SK-N-SH treated with all-trans-retinoic acid at 6 μM for 48 hours (cell line): ENCODE results near the gene CACNA2D4.

ENCODE experiments used
- ATAC-seq: fragments of 200-7000 bp; cut with Tn5 transposase; 3 replicates; pipeline ENCODE4 v1.9.1; 2020; ENCODE audit warnings: mild to moderate bottlenecking, moderate library complexity
- ARNTL ChIP-seq: fragments of 450-650 bp; formaldehyde crosslinking; IDR thresholded peaks from 2 replicates; pipeline ENCODE4 v1.5.0; 2020; ENCODE audit warnings: low read depth, mild to moderate bottlenecking, moderate library complexity, borderline replicate concordance
- BACH2 ChIP-seq: fragments of 250-450 bp; sonication (Bioruptor Pico); IDR thresholded peaks from 2 replicates; pipeline ENCODE4 v1.9.0; 2021; ENCODE audit warnings: mild to moderate bottlenecking, borderline replicate concordance
- ESRRG ChIP-seq: fragments of 250-450 bp; sonication (Bioruptor Pico); IDR thresholded peaks from 2 replicates; pipeline ENCODE4 v1.6.1; 2021; ENCODE audit warnings: mild to moderate bottlenecking
- GLIS3 ChIP-seq: fragments of 250-450 bp; sonication (Bioruptor Pico); IDR thresholded peaks from 2 replicates; pipeline ENCODE4 v1.5.0; 2020; ENCODE audit warnings: mild to moderate bottlenecking, moderate library complexity
- OSR1 ChIP-seq: fragments of 250-450 bp; sonication (Bioruptor Pico); IDR thresholded peaks from 2 replicates; pipeline ENCODE4 v1.8.0; 2022; ENCODE audit warnings: moderate library complexity, mild to moderate bottlenecking, inconsistent platforms
- RARB ChIP-seq: fragments of 250-450 bp; sonication (Bioruptor Pico); IDR thresholded peaks from 2 replicates; pipeline ENCODE4 v1.8.0; 2021; ENCODE audit warnings: mild to moderate bottlenecking, moderate library complexity
- SNAI2 ChIP-seq: fragments of 250-450 bp; sonication (Bioruptor Pico); IDR thresholded peaks from 2 replicates; pipeline ENCODE4 v1.5.0; 2020; ENCODE audit warnings: mild to moderate bottlenecking, moderate library complexity
- TCF4 ChIP-seq: fragments of 250-450 bp; sonication (Bioruptor Pico); IDR thresholded peaks from 2 replicates; pipeline ENCODE4 v1.8.0; 2021; ENCODE audit warnings: mild to moderate bottlenecking, moderate library complexity, borderline replicate concordance
- TOX ChIP-seq: fragments of 250-450 bp; sonication (Bioruptor Pico); IDR thresholded peaks from 2 replicates; pipeline ENCODE4 v1.8.0; 2021; ENCODE audit warnings: mild to moderate bottlenecking, moderate library complexity, borderline replicate concordance
- ZC3H10 ChIP-seq: fragments of 250-450 bp; sonication (Bioruptor Pico); IDR thresholded peaks from 2 replicates; pipeline ENCODE4 v1.5.1; 2021; ENCODE audit warnings: mild to moderate bottlenecking, moderate library complexity
- ZFP3 ChIP-seq: fragments of 250-450 bp; sonication (Bioruptor Pico); IDR thresholded peaks from 2 replicates; pipeline ENCODE4 v1.5.0; 2020; ENCODE audit warnings: mild to moderate bottlenecking, moderate library complexity
- ZNF565 ChIP-seq: fragments of 450-650 bp; formaldehyde crosslinking; conservative IDR thresholded peaks from 2 replicates; pipeline ENCODE4 v1.5.0; 2020; ENCODE audit warnings: low read depth, mild to moderate bottlenecking, moderate library complexity
- ZNF70 ChIP-seq: fragments of 450-650 bp; formaldehyde crosslinking; IDR thresholded peaks from 2 replicates; pipeline ENCODE4 v1.5.0; 2020; ENCODE audit warnings: mild to moderate bottlenecking, moderate library complexity
- ZNF8 ChIP-seq: fragments of 450-650 bp; formaldehyde crosslinking; IDR thresholded peaks from 2 replicates; pipeline ENCODE4 v1.5.0; 2020; ENCODE audit warnings: mild to moderate bottlenecking, moderate library complexity
- TF ChIP-seq, protein P1 (sequence below): fragments of 250-450 bp; sonication (Bioruptor Pico); IDR thresholded peaks from 2 replicates; pipeline ENCODE4 v1.8.0; 2021; ENCODE audit warnings: low read depth, mild to moderate bottlenecking, moderate library complexity, borderline replicate concordance
- TF ChIP-seq, protein P2 (sequence below): fragments of 250-450 bp; sonication (Bioruptor Pico); IDR thresholded peaks from 2 replicates; pipeline ENCODE4 v1.5.1; 2020; ENCODE audit warnings: low read depth, mild to moderate bottlenecking, moderate library complexity
- TF ChIP-seq, protein P3 (sequence below): fragments of 250-450 bp; sonication (Bioruptor Pico); IDR thresholded peaks from 2 replicates; pipeline ENCODE4 v1.5.1; 2021; ENCODE audit warnings: mild to moderate bottlenecking, moderate library complexity
- TF ChIP-seq, protein P4 (sequence below): fragments of 250-450 bp; sonication (Bioruptor Pico); IDR thresholded peaks from 2 replicates; pipeline ENCODE4 v1.5.0; 2020; ENCODE audit warnings: mild to moderate bottlenecking, moderate library complexity

Gene CACNA2D4

DNA sequence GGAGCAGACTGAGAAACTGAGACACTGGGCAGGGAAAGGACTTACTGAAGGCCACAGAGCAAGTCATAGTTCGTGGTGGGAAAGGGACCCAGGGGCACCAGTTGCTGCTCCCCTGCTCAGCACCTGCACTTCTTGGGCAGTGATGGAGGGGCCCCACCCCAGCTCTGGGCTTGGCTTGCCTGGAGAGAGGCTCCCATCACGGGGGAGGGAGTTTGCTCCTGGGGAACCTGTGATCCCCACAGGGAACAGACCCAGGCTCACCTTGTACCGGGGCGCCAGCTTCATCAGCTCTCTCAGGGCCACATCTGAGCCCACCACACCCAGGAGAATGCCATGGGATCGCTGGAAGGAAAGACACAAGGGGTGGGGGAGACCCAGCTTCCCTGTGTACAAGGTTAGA is 39.8 kb downstream of the CACNA2D4 start (continued):
- TF ChIP-seq, protein P1, sequence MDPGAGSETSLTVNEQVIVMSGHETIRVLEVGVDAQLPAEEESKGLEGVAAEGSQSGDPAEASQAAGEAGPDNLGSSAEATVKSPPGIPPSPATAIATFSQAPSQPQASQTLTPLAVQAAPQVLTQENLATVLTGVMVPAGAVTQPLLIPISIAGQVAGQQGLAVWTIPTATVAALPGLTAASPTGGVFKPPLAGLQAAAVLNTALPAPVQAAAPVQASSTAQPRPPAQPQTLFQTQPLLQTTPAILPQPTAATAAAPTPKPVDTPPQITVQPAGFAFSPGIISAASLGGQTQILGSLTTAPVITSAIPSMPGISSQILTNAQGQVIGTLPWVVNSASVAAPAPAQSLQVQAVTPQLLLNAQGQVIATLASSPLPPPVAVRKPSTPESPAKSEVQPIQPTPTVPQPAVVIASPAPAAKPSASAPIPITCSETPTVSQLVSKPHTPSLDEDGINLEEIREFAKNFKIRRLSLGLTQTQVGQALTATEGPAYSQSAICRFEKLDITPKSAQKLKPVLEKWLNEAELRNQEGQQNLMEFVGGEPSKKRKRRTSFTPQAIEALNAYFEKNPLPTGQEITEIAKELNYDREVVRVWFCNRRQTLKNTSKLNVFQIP (CRISPR knock-in tag): no peak

DNA sequence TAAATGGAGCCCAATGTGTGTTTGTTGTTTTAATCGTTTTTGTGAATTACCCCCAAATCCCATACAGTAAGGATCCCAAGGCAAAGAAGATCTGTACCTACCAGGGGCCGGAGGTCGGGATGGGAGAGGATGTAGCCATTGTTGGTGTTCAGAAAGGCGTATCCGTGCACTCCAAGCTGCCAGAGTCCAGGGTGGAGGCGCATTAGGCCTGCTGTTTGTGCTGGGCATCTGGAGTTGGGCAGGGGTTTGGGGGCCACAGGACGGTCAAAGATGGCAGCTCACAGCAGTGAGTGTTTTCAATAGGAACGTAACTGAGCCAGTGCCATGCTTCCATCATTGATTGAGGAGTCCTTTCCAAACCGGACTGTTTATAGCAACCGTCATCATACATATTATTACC is 40.2 kb downstream of the CACNA2D4 start:
- no peak for ATAC-seq

DNA sequence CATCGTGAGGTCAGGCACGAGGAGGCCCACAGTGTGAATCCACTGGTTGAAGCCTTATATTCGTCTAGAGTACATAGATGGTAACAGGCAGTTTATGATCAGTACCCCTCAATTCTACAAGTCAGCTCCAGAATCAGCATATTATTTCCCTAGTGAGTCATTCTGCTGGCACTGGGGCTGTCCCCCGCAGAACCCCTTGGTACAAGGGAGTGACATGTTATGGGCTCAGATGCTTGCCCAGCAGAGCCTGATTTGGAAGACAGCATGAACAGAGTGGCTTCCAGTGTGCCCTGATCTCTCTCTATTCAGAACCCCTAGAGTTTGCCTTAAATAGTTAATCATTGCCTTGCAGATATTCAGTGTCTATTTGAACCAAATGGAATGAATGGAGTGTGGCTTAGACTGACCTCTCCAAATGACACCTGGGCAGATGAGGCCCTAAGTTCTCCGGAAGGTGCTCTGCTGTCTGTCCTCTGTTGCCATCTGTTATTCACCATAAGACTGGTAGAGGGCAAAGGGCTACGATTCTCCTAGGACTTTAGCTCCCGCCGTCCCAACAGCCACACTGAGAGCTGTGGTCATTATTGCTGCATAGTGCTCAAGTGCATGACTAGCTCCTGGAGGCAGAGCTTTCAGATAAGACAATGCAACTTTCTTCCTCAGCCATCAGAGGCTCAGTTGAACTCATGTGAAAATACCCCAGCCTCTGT is 41.1 kb downstream of the CACNA2D4 start:
- ATAC-seq: no peak
- TF ChIP-seq ZNF565 (CRISPR knock-in tag) (no peak), ZNF8 (CRISPR knock-in tag) (no peak), TCF4 (CRISPR knock-in tag) (no peak), BACH2 (CRISPR knock-in tag) (no peak), GLIS3 (CRISPR knock-in tag) (no peak), ZNF70 (CRISPR knock-in tag) (no peak), OSR1 (no peak), ZFP3 (CRISPR knock-in tag) (no peak), ESRRG (no peak)
- TF ChIP-seq, protein P1 (CRISPR knock-in tag): no peak
- TF ChIP-seq, protein P2, sequence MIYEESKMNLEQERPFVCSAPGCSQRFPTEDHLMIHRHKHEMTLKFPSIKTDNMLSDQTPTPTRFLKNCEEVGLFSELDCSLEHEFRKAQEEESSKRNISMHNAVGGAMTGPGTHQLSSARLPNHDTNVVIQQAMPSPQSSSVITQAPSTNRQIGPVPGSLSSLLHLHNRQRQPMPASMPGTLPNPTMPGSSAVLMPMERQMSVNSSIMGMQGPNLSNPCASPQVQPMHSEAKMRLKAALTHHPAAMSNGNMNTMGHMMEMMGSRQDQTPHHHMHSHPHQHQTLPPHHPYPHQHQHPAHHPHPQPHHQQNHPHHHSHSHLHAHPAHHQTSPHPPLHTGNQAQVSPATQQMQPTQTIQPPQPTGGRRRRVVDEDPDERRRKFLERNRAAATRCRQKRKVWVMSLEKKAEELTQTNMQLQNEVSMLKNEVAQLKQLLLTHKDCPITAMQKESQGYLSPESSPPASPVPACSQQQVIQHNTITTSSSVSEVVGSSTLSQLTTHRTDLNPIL: no peak
- TF ChIP-seq, protein P3, sequence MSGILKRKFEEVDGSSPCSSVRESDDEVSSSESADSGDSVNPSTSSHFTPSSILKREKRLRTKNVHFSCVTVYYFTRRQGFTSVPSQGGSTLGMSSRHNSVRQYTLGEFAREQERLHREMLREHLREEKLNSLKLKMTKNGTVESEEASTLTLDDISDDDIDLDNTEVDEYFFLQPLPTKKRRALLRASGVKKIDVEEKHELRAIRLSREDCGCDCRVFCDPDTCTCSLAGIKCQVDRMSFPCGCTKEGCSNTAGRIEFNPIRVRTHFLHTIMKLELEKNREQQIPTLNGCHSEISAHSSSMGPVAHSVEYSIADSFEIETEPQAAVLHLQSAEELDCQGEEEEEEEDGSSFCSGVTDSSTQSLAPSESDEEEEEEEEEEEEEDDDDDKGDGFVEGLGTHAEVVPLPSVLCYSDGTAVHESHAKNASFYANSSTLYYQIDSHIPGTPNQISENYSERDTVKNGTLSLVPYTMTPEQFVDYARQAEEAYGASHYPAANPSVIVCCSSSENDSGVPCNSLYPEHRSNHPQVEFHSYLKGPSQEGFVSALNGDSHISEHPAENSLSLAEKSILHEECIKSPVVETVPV: no peak
- TF ChIP-seq, protein P4, sequence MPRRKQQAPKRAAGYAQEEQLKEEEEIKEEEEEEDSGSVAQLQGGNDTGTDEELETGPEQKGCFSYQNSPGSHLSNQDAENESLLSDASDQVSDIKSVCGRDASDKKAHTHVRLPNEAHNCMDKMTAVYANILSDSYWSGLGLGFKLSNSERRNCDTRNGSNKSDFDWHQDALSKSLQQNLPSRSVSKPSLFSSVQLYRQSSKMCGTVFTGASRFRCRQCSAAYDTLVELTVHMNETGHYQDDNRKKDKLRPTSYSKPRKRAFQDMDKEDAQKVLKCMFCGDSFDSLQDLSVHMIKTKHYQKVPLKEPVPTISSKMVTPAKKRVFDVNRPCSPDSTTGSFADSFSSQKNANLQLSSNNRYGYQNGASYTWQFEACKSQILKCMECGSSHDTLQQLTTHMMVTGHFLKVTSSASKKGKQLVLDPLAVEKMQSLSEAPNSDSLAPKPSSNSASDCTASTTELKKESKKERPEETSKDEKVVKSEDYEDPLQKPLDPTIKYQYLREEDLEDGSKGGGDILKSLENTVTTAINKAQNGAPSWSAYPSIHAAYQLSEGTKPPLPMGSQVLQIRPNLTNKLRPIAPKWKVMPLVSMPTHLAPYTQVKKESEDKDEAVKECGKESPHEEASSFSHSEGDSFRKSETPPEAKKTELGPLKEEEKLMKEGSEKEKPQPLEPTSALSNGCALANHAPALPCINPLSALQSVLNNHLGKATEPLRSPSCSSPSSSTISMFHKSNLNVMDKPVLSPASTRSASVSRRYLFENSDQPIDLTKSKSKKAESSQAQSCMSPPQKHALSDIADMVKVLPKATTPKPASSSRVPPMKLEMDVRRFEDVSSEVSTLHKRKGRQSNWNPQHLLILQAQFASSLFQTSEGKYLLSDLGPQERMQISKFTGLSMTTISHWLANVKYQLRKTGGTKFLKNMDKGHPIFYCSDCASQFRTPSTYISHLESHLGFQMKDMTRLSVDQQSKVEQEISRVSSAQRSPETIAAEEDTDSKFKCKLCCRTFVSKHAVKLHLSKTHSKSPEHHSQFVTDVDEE (CRISPR knock-in tag): no peak

More for the DNA sequence above, 40.2 kb downstream of the CACNA2D4 start:
- TF ChIP-seq BACH2 (CRISPR knock-in tag) (no peak), OSR1 (no peak), TOX (CRISPR knock-in tag) (no peak), ZNF565 (CRISPR knock-in tag) (no peak), TCF4 (CRISPR knock-in tag) (no peak), ZNF70 (CRISPR knock-in tag) (no peak), SNAI2 (no peak), ZFP3 (CRISPR knock-in tag) (no peak), GLIS3 (CRISPR knock-in tag) (no peak), ZC3H10 (CRISPR knock-in tag) (no peak), ARNTL (no peak), RARB (CRISPR knock-in tag) (no peak)
- TF ChIP-seq, protein P3: no peak
- TF ChIP-seq, protein P1 (CRISPR knock-in tag): no peak
- TF ChIP-seq, protein P4 (CRISPR knock-in tag): no peak
